Measurements from ENCODE around the gene RNF212.

DNA sequence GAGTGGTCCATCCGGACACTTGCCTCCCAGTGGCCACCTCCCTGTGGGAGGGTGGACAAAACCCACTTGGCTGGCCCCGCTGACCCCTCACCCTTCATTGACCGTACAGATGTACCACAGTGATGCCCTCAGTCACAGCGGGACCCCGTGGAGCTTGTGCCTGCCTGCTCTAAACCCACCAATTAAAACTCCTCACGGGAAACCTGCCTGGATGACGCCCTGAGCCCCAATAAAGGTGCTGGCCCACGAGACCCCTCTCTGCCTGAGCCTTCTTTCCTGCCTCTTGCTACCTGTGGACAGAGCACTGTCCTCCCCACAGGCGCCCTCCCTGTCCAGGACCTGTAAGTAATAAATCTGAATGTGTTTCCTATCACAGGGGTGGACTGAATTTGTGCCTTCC is 32.9 kb downstream of the RNF212 start:
- no peak for TF ChIP-seq EP300 (IDR thresholded peaks at IDR 0.05)
- TF ChIP-seq POLR2A (IDR thresholded peaks at IDR 0.05): no peak
- TF ChIP-seq, protein P1, sequence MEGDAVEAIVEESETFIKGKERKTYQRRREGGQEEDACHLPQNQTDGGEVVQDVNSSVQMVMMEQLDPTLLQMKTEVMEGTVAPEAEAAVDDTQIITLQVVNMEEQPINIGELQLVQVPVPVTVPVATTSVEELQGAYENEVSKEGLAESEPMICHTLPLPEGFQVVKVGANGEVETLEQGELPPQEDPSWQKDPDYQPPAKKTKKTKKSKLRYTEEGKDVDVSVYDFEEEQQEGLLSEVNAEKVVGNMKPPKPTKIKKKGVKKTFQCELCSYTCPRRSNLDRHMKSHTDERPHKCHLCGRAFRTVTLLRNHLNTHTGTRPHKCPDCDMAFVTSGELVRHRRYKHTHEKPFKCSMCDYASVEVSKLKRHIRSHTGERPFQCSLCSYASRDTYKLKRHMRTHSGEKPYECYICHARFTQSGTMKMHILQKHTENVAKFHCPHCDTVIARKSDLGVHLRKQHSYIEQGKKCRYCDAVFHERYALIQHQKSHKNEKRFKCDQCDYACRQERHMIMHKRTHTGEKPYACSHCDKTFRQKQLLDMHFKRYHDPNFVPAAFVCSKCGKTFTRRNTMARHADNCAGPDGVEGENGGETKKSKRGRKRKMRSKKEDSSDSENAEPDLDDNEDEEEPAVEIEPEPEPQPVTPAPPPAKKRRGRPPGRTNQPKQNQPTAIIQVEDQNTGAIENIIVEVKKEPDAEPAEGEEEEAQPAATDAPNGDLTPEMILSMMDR (IDR thresholded peaks at IDR 0.05): no peak
- no peak for TF ChIP-seq POLR2AphosphoS5 (IDR thresholded peaks at IDR 0.05)

All from upper lobe of left lung (tissue), 4 donors.